Esophagus squamous epithelium (tissue), 5 donors: ENCODE data around the gene EDEM1. TPM values are rescaled to one million over a fixed set of nuclear protein-coding genes. Genes with fewer than 3 reads are reported as not detected.

Experiments used
- DNase-seq: peaks from one replicate; lab custom pipeline; 2025; lab: John Stamatoyannopoulos, UW
- H3K27ac ChIP-seq, 4 donors: fragments of 200-600 bp; sonication (generic); one replicate each; pipeline ENCODE4 v1.5.1; 2016 to 2019; ENCODE audit warnings: mild to moderate bottlenecking in 1 of 4
- H3K27me3 ChIP-seq, 4 donors: fragments of 200-600 bp; sonication (generic); 1 replicate in 3 of 4; 2 replicates in 1 of 4; pipeline versions ENCODE4 v1.5.1 to v1.6.0; 2017 to 2021; ENCODE audit warnings: antibody characterized with exemption in 1 of 4
- H3K36me3 ChIP-seq, 3 donors: fragments of 200-600 bp; sonication (generic); one replicate each; pipeline ENCODE4 v1.5.1; 2016 to 2019
- H3K4me1 ChIP-seq, 3 donors: fragments of 200-600 bp; sonication (generic); one replicate each; pipeline ENCODE4 v1.5.1; 2017 to 2019
- H3K4me3 ChIP-seq, 4 donors: fragments of 200-600 bp; sonication (generic); 1 replicate in 3 of 4; 2 replicates in 1 of 4; pipeline ENCODE4 v1.5.1; 2016 to 2019; ENCODE audit warnings: mild to moderate bottlenecking in 2 of 4, moderate library complexity in 1 of 4
- H3K9me3 ChIP-seq, 3 donors: fragments of 200-600 bp; sonication (generic); one replicate each; pipeline ENCODE4 v1.5.1; 2016 to 2019
- CTCF ChIP-seq, 6 experiments: fragments of 450-650 bp in 4 of 6; fragments of 200-600 bp in 2 of 6; sonication (generic) in 2 of 6; IDR thresholded peaks; one replicate each; pipeline ENCODE4 v1.5.1; 2016 to 2019; ENCODE audit warnings: antibody characterized with exemption in 6 of 6, mild to moderate bottlenecking in 4 of 6, moderate library complexity in 4 of 6
- POLR2A ChIP-seq, 4 donors: fragments of 450-650 bp; IDR thresholded peaks; one replicate each; pipeline ENCODE4 v1.6.1; 2017; ENCODE audit warnings: antibody characterized with exemption in 4 of 4, mild to moderate bottlenecking in 4 of 4, moderate library complexity in 3 of 4
- WGBS, 2 donors: methylation state at CpG; one replicate each; pipeline ENCODE4 v1.1.5; 2018; 5-methylcytosine and 5-hydroxymethylcytosine counted together
- intact Hi-C: fragments of 100-400 bp; cut with DNase I; formaldehyde crosslinking; loops from one replicate; pipeline ENCODE4 v1.15.0; 2022
- total RNA-seq, 4 donors: library from RNA; depleted of rRNA; stranded (reverse); fragments of >200 nt; gene quantifications; one replicate each; pipeline ENCODE4 v1.1.0, GENCODE V29; 2016
- donor health status: DM: yes; HTN: yes; CAD: no.

Gene EDEM1
- total RNA-seq, 4 donors from 2014 or later, result 25.0 to 56.6 (median 40.2) TPM

DNA sequence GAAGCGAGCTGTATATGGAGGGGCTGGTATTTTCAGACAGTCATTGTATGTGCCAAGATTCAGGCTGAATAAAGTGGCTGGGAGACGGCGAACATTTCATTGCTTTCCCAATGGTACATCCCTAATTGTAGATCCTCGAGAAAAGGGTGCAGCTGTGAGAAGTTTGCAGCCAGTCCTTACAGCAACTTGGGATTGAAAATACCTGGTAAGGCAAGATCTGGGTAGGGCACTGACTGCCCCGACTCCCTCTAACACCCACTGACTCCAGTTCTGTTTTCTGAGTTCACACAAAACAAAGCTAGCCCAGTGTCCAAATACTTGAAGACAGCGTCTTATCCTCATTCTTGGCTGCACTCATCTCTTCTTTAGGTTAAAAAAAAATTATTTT, 63.7 kb downstream of the EDEM1 start:
- no peaks in the 10 kb centered on the region for H3K27me3 ChIP-seq
- 36 to 46% methylated on average over 6 of the region's 6 CpGs for WGBS, 2 donors
- no peaks in the 10 kb centered on the region for H3K9me3 ChIP-seq
- no peak overlapping the region for H3K27ac ChIP-seq
- H3K36me3 ChIP-seq, result no peaks in the 10 kb centered on the region
- H3K4me3 ChIP-seq, result peak overlapping the region in 3 of 4 donors; percentile 29 to 55 (median 32)
- H3K4me1 ChIP-seq, result peaks cover 0 to 10% (median 2%) of the 10 kb centered on the region in 3 donors
- intact Hi-C loops, result no loop called here
- no peak for DNase-seq
- TF ChIP-seq CTCF (IDR thresholded peaks at IDR 0.05), result no peak
- no peak for TF ChIP-seq POLR2A (IDR thresholded peaks at IDR 0.05)

DNA sequence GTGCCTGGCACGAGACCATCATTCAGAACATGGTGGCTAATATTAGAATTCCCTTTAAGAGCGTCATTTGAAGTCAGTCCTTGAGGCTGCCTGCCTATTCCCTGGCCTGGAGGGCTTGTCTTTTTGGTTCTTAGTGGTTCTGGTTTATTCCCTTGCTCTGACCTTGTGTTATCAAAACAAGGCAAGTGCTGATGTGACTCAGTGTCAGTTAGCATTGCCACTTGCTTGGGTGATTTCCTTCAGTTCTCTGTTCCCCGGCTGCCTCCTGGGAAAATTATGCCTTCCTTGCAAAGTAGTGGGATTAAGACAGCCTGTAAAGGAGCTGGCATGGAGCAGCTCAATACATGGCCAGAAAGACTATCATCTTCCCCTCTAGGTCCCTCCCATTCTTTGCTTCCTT, 64.6 kb downstream of the EDEM1 start:
- H3K4me1 ChIP-seq, result peaks cover 0 to 10% (median 2%) of the 10 kb centered on the region in 3 donors
- H3K36me3 ChIP-seq, result no peaks in the 10 kb centered on the region
- WGBS, 2 donors, result 65 to 76% methylated on average over 3 of the region's 3 CpGs
- no peak for TF ChIP-seq POLR2A (IDR thresholded peaks at IDR 0.05)
- no peak for TF ChIP-seq CTCF (IDR thresholded peaks at IDR 0.05)
- H3K4me3 ChIP-seq, result no peak overlapping the region
- intact Hi-C loops, result no loop called here
- no peaks in the 10 kb centered on the region for H3K9me3 ChIP-seq
- no peaks in the 10 kb centered on the region for H3K27me3 ChIP-seq
- no peak overlapping the region for H3K27ac ChIP-seq
- no peak for DNase-seq

DNA sequence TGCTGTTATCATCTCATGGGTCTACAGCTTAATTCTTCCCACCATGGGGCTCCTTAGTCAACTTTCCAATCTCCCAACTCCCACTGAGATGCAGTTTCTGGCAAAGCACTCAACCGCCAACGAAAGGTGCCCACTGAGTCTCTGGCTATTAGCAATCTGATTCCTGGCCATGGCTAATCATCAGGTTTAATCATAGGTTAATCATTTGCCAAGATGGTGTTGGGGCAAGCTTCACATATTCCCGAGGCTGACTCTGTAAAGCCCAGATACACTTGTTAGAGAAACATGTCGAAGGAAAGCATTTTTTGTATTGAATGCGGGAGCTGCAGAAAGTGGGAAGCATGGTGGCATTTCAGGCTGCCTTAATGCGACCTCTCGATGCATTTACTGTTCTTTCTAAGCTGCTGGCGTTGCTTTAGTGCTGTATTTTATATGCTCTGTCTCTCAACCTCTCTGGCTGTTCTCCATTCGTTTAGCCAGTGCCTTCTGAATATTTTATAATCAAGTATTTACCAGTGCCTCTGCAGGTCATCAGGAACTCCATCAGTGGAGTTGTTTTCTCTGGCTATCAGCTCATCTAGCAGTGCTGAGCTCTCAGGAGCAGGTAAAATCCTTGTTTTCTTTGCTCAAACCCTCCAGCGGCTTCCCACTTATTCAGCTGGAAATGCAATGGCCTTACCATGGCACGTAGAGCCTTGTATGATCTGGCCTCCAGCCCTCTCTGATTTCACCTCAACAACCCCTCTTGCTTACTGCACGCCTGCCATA, 67.0 kb downstream of the EDEM1 start:
- peaks cover 0 to 10% (median 2%) of the 10 kb centered on the region in 3 donors for H3K4me1 ChIP-seq
- H3K9me3 ChIP-seq, result no peaks in the 10 kb centered on the region
- H3K27me3 ChIP-seq, result no peaks in the 10 kb centered on the region
- no peak for DNase-seq
- no peaks in the 10 kb centered on the region for H3K36me3 ChIP-seq
- H3K27ac ChIP-seq, result no peak overlapping the region
- 83 to 85% methylated on average over 12 of the region's 12 CpGs for WGBS, 2 donors
- no peak for TF ChIP-seq POLR2A (IDR thresholded peaks at IDR 0.05)
- TF ChIP-seq CTCF (IDR thresholded peaks at IDR 0.05), result no peak
- H3K4me3 ChIP-seq, result no peak overlapping the region
- intact Hi-C loops, result no loop called here

DNA sequence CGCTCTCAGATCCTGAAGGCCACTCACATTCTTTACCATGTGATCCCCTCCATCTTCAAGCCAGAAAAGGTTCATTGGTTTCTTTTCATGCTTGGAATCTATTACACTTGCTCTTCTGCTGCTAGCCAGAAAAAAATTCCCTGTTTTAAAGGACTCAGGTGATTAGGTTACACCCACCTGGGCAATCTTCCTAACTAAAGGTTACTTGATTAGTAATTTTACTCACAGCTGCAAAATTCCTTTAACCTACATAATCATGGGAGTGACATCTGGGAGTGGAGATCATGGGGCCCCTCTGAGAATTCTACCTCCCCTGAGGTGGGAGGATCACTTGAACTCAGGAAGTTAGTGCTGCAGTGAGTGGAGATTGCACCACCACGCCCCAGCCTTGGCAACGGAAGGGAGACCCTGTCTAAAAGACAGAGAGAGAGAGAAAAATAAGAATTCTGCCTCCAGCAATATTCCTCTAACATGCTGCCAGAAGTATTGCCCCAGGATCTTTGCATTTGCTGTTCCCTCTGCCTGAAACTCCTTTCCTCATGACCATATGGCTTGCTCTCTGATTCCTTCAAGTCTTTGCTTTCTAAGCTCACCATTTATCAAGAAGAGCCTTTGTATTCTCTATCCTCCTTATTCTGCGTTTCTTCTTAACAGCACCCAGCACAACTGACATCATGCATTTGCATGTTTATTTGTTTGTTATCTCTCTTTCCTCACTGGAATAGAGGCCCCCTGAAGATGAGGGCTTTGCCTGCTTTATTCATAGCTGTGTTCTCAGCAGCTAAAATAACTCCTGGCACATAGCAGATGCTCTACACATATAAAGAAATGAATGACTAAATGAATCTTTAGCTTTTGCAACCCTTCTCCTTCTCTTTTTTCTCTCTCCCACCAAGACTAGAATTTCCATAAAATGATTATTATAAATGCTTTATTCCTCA, 68.2 kb downstream of the EDEM1 start:
- Histone ChIP-seq H3K4me3 (no peak overlapping the region), H3K36me3 (no peaks in the 10 kb centered on the region), H3K27me3 (no peaks in the 10 kb centered on the region), H3K4me1 (peaks cover 0 to 6% (median 2%) of the 10 kb centered on the region in 3 donors), H3K27ac (no peak overlapping the region), H3K9me3 (no peaks in the 10 kb centered on the region)
- intact Hi-C loops, result no loop called here
- DNase-seq, result no peak
- 55 to 59% methylated on average over 4 of the region's 4 CpGs for WGBS, 2 donors
- no peak for TF ChIP-seq POLR2A (IDR thresholded peaks at IDR 0.05)
- TF ChIP-seq CTCF (IDR thresholded peaks at IDR 0.05), result no peak

DNA sequence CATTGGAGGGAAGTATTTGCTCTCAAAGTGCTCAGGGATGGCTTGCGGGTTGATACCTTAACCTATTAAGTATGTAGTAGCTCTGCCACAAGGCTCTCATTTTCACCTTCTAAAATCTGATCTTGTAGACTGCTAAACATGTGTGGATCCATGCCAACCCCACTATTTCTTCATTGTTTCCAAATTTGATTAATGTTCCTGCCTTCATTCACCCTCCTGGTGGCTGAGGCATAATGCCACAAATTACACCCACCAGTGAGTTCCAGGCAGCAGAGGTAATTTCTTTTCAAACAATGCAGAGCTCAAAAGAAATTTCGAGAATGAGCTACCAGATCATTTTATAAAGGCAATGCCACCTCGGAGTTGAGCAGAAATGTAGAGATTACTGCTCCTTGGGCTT, 71.0 kb downstream of the EDEM1 start:
- TF ChIP-seq POLR2A (IDR thresholded peaks at IDR 0.05), result no peak
- TF ChIP-seq CTCF (IDR thresholded peaks at IDR 0.05), result no peak
- DNase-seq, result no peak
- Histone ChIP-seq H3K36me3 (no peaks in the 10 kb centered on the region), H3K27ac (no peak overlapping the region), H3K9me3 (no peaks in the 10 kb centered on the region), H3K4me1 (no peaks in the 10 kb centered on the region), H3K27me3 (no peaks in the 10 kb centered on the region), H3K4me3 (no peak overlapping the region)
- WGBS, 2 donors, result 38 to 59% methylated on average over 3 of the region's 3 CpGs
- intact Hi-C loops, result no loop called here
